Transverse colon (tissue), 4 donors: ENCODE results near the gene ATP6AP1. TPM values are rescaled to one million over a fixed set of nuclear protein-coding genes. Genes with fewer than 3 reads are reported as not detected.

Experiments used
- DNase-seq: peaks from one replicate; pipeline ENCODE4 v3.0.0-alpha.2; 2019
- H3K27ac ChIP-seq, 4 donors: fragments of 200-600 bp; sonication (generic); 2 replicates each; pipeline ENCODE4 v1.5.1; 2016 to 2018; ENCODE audit warnings: inconsistent platforms in 4 of 4
- H3K27me3 ChIP-seq: fragments of 200-600 bp; sonication (generic); 2 replicates; pipeline ENCODE4 v1.5.1; 2017; ENCODE audit warnings: inconsistent platforms
- H3K36me3 ChIP-seq, 4 donors: fragments of 200-600 bp; sonication (generic); 2 replicates each; pipeline ENCODE4 v1.5.1; 2017 to 2019; ENCODE audit warnings: inconsistent platforms in 4 of 4
- H3K4me1 ChIP-seq, 4 donors: fragments of 200-600 bp; sonication (generic); 2 replicates each; pipeline ENCODE4 v1.5.1; 2017 to 2020; ENCODE audit warnings: inconsistent platforms in 4 of 4
- H3K4me3 ChIP-seq, 4 donors: fragments of 200-600 bp; sonication (generic); 1 replicate in 1 of 4; 2 replicates in 3 of 4; pipeline versions ENCODE4 v1.5.1 to v1.6.1; 2017 to 2019; ENCODE audit warnings: inconsistent platforms in 4 of 4
- H3K9me3 ChIP-seq, 2 donors: fragments of 200-600 bp; sonication (generic); 2 replicates each; pipeline ENCODE4 v1.5.1; 2017 to 2019; ENCODE audit warnings: inconsistent platforms in 2 of 2
- EP300 ChIP-seq: sonication (generic); formaldehyde crosslinking; IDR thresholded peaks from one replicate; pipeline ENCODE4 v1.6.1; 2017; ENCODE audit warnings: antibody characterized with exemption, low read depth
- POLR2A ChIP-seq: fragments of 450-650 bp; IDR thresholded peaks from one replicate; pipeline ENCODE4 v1.6.1; 2016; ENCODE audit warnings: antibody characterized with exemption, mild to moderate bottlenecking, moderate library complexity
- POLR2AphosphoS5 ChIP-seq, 3 donors: sonication (generic); formaldehyde crosslinking; IDR thresholded peaks; one replicate each; pipeline ENCODE4 v1.6.1; 2016; ENCODE audit warnings: antibody characterized with exemption in 3 of 3
- WGBS, 2 donors: methylation state at CpG; one replicate each; pipeline ENCODE4 v1.1.5; 2018; ENCODE audit warnings: low coverage in 1 of 2; 5-methylcytosine and 5-hydroxymethylcytosine counted together
- in situ Hi-C, 4 donors: fragments of 200-750 bp; cut with MboI; loops; one replicate each; pipeline versions ENCODE4 v1.15.0 to v1.15.1; 2017; ENCODE audit warnings: low sequenced_read_pairs in 3 of 4, low pct_ligation_motif_present in 1 of 4, low pct_unique_long_range_greater_than_20kb in 1 of 4
- intact Hi-C: fragments of 100-400 bp; cut with DNase I; formaldehyde crosslinking; loops from one replicate; pipeline ENCODE4 v1.15.1; 2023; ENCODE audit warnings: low total_unique reads
- total RNA-seq, 4 donors: library from RNA; depleted of rRNA; stranded (reverse); fragments of >200 nt; gene quantifications; one replicate each; pipeline ENCODE4 v1.1.0, GENCODE V29; 2016
- TF ChIP-seq, protein P1 (sequence below), 5 experiments: fragments of 200-600 bp in 3 of 5; fragments of 450-650 bp in 2 of 5; sonication (generic) in 3 of 5; IDR thresholded peaks; 1 replicate in 2 of 5; 2 replicates in 3 of 5; pipeline ENCODE4 v1.5.1; 2016 to 2017; ENCODE audit warnings: antibody characterized with exemption in 5 of 5, inconsistent platforms in 3 of 5, mild to moderate bottlenecking in 2 of 5, moderate library complexity in 1 of 5

The ATP6AP1 gene
- total RNA-seq, 4 donors from 2014 or later: 26.5 to 118 (median 61.7) TPM

DNA sequence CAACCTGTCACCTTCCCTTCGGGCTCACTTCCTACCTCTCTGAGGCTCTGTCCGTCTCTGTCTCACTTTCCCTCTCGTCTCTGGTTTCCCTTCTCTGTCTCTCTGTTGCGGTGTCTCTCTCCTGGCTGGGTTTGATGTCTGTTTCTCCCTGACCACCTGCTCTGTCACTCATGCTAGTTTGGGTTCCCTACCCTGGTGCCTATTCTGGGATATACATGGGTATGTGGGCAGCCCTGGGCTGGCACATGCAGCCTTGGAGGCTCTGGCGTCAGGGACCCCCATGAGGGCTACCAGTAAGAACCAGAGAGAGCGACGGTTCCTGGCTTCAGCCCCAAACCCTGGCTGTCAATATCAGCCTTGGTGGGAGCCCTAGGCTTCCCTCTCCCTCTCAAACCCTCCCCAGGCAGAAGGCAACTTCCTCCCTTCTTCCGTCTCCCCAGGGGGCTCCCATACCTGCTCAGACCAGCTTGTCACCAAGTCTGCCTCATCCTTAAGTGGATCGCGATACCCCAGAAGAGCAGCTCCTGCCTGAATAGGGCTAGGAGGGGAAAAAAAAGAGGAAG lies 19.7 kb upstream of the ATP6AP1 start:
- DNase-seq: no peak
- Histone ChIP-seq H3K27ac (peak overlapping the region; percentile 73 to 98 (median 88)), H3K4me3 (peak overlapping the region in 2 of 4 donors; percentile 8 to 43), H3K36me3 (no peaks in the 10 kb centered on the region), H3K4me1 (peaks cover 0 to 23% (median 8%) of the 10 kb centered on the region in 4 donors), H3K27me3 (no peaks in the 10 kb centered on the region), H3K9me3 (no peaks in the 10 kb centered on the region)
- TF ChIP-seq, protein P1, sequence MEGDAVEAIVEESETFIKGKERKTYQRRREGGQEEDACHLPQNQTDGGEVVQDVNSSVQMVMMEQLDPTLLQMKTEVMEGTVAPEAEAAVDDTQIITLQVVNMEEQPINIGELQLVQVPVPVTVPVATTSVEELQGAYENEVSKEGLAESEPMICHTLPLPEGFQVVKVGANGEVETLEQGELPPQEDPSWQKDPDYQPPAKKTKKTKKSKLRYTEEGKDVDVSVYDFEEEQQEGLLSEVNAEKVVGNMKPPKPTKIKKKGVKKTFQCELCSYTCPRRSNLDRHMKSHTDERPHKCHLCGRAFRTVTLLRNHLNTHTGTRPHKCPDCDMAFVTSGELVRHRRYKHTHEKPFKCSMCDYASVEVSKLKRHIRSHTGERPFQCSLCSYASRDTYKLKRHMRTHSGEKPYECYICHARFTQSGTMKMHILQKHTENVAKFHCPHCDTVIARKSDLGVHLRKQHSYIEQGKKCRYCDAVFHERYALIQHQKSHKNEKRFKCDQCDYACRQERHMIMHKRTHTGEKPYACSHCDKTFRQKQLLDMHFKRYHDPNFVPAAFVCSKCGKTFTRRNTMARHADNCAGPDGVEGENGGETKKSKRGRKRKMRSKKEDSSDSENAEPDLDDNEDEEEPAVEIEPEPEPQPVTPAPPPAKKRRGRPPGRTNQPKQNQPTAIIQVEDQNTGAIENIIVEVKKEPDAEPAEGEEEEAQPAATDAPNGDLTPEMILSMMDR (IDR thresholded peaks at IDR 0.05): no peak
- peak; percentile 24 for TF ChIP-seq POLR2A
- intact Hi-C loops: loop anchor here (5.0 kb wide), 1 partner anchor 44 kb away; no protein-coding TSS in a partner anchor
- in situ Hi-C loops: loop anchor here in 3 of 4 donors (25.0 kb wide), 1 partner anchor 129 kb away; the partner anchor contains the start of genes G6PD (in 3 of the 3) and IKBKG (in 3 of the 3)
- WGBS, 2 donors: 56% methylated on average over 10 of the region's 10 CpGs; no CpG with 5 or more reads in 1 of the 2 donors

DNA sequence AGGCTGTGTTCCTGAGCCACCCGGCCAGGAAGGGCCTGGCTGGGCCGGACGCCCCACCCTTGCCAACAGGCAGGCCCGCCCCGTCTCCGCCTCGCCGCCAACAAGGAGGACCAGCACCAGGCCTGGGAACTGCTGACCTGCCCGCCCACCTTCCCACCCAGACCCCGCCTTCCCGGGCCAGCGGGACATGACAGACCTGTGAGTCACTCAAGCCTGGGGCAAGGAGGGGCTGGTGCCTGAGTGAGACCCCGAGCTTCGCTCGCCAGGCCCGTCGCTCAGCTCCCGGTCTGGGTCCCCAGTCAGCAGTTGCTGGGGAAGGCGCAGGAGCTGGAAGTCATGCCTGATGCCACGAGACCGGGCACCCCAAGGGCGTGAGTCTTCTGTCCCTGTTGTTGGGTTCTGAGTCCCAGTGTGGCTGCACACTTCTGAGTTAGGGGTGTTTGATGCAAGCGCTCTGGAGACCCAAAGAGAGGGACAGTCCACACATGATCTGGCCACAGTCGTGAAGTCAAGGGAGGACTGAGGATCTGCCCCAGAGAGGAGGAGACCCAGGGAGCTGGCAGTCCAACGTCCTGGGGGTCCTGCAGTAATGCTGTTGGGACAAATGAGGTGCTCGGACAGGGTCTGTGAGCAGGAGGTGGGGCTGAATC lies 19.1 kb upstream of the ATP6AP1 start, which contains the start of gene DNASE1L1:
DNASE1L1 (minus strand) TSS at position 33 of the 650 bp plus-strand sequence. CDS start 3,686 bp downstream, outside the sequence.
- in situ Hi-C loops: loop anchor here in 3 of 4 donors (25.0 kb wide), 1 partner anchor 128 kb away; the partner anchor contains the start of genes G6PD (in 3 of the 3) and IKBKG (in 3 of the 3)
- H3K27ac ChIP-seq: peak within 1 kb of the TSS; percentile 73 to 98 (median 88)
- H3K9me3 ChIP-seq: no peaks in the 10 kb centered on the region
- TF ChIP-seq POLR2AphosphoS5 (IDR thresholded peaks at IDR 0.05) (peak in 2 of 3 donors; percentile 32 to 39), EP300 (no peak)
- TF ChIP-seq, protein P1 (IDR thresholded peaks at IDR 0.05): no peak
- DNase-seq: peak; percentile 90
- no peaks in the 10 kb centered on the region for H3K36me3 ChIP-seq
- WGBS, 2 donors: 59% methylated on average over 9 of the region's 26 CpGs; no CpG with 5 or more reads in 1 of the 2 donors
- intact Hi-C loops: loop anchor here (5.0 kb wide), 1 partner anchor 43 kb away; no protein-coding TSS in a partner anchor
- peak within 1 kb of the TSS in 2 of 4 donors; percentile 8 to 43 for H3K4me3 ChIP-seq
- no peaks in the 10 kb centered on the region for H3K27me3 ChIP-seq
- H3K4me1 ChIP-seq: peaks cover 0 to 23% (median 8%) of the 10 kb centered on the region in 4 donors

- peak overlapping the region; percentile 61 to 95 (median 77) for H3K4me3 ChIP-seq
- H3K4me1 ChIP-seq: peaks cover 0 to 23% (median 8%) of the 10 kb centered on the region in 4 donors
- peak; percentile 76 for DNase-seq
- in situ Hi-C loops: loop anchor here in 3 of 4 donors (25.0 kb wide), 1 partner anchor 125 kb away; the partner anchor contains the start of genes G6PD (in 3 of the 3) and IKBKG (in 3 of the 3)
- intact Hi-C loops: no loop called here
- peak overlapping the region; percentile 91 to 98 (median 96) for H3K27ac ChIP-seq
- no peaks in the 10 kb centered on the region for H3K9me3 ChIP-seq
- no peaks in the 10 kb centered on the region for H3K27me3 ChIP-seq
- TF ChIP-seq, protein P1 (IDR thresholded peaks at IDR 0.05): no peak
- TF ChIP-seq POLR2A (peak; percentile 71), POLR2AphosphoS5 (IDR thresholded peaks at IDR 0.05) (peak; percentile 56 to 81 (median 74)), EP300 (no peak)
- WGBS, 2 donors: 42% methylated on average over 25 of the region's 29 CpGs; no CpG with 5 or more reads in 1 of the 2 donors
- H3K36me3 ChIP-seq: no peaks in the 10 kb centered on the region
Observed at GRCh38 chrX:154411981-154412340, 16.5 kb upstream of the ATP6AP1 start.

DNA sequence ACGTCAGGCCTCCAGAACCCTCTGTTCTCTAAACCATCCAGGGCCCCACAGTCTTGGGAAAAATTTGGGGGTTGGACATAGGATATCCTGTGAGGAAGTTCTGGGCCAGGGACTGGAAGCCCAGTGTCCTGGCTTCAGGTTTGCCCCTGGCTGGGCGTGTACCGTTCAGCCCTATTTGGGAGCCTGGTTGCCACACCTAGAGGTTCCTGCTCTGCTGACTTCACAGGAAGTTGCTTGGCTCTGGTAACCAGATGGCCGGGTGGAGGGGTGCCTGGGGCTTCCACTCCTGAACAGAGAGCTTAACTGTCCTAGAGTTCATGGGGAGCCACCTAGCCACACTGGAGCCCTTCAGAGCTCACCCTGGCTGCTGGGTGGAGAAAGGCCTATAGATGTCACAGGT lies 16.0 kb upstream of the ATP6AP1 start:
- in situ Hi-C loops: loop anchor here in 3 of 4 donors (25.0 kb wide), 1 partner anchor 125 kb away; the partner anchor contains the start of genes G6PD (in 3 of the 3) and IKBKG (in 3 of the 3)
- intact Hi-C loops: no loop called here
- Histone ChIP-seq H3K27ac (peak overlapping the region; percentile 91 to 98 (median 96)), H3K9me3 (no peaks in the 10 kb centered on the region), H3K4me1 (peaks cover 0 to 23% (median 8%) of the 10 kb centered on the region in 4 donors), H3K36me3 (no peaks in the 10 kb centered on the region), H3K27me3 (no peaks in the 10 kb centered on the region), H3K4me3 (peak overlapping the region in 3 of 4 donors; percentile 61 to 95 (median 86))
- peak; percentile 54 for DNase-seq
- no peak for TF ChIP-seq EP300
- TF ChIP-seq, protein P1 (IDR thresholded peaks at IDR 0.05): no peak
- 52% methylated on average over 4 of the region's 4 CpGs; no CpG with 5 or more reads in 1 of the 2 donors for WGBS, 2 donors
